ENCODE results near the gene MSH3. TPM values are rescaled to one million over a fixed set of nuclear protein-coding genes. Genes with fewer than 3 reads are reported as not detected.

The MSH3 gene
- total and polyA plus RNA-seq, 2 of the 8 experiments (the other 6 are each of a cell fraction or from before 2014, with no cell fraction given): 3.6 to 22.6 TPM

GRCh38 chr5:80703747-80704146, 49.3 kb downstream of the MSH3 start:
- H3K36me3 ChIP-seq (ENCODE audit: control insufficient read depth in 2 of 4, insufficient read depth in 4 of 4, low read length in 3 of 4): peaks cover 0 to 3% (median 2%) of the 10 kb centered on the region in 4 experiments; a peak in 3 of 8 replicates
- H3K27ac ChIP-seq (ENCODE audit: low read depth, low read length): peak overlapping the region; percentile 41; the same call in 1 of the 2 replicates
- no peak overlapping the region for H3K4me2 ChIP-seq (ENCODE audit: insufficient read depth in 1 of 2, low read depth in 2 of 2, low read length in 2 of 2)
- no peak overlapping the region for H3K56ac ChIP-seq (replicated peaks; ENCODE audit: insufficient read length, low read depth, low read length)
- ChIA-PET CTCF (ENCODE audit: partially characterized antibody) (interaction anchor here (0.7 to 1.8 kb wide), 3 partner anchors 9 to 461 kb away, joined by 3 to 7 read pairs (median 3); no protein-coding TSS in a partner anchor), POLR2A (ENCODE audit: partially characterized antibody) (interaction anchor here (1.5 kb wide), 1 partner anchor 10 kb away, joined by 4 read pairs; no protein-coding TSS in a partner anchor)
- H2BK20ac ChIP-seq (ENCODE audit: low read length): no peak overlapping the region
- H3K14ac ChIP-seq (ENCODE audit: insufficient read length): no peak overlapping the region
- no peak overlapping the region for H2BK120ac ChIP-seq (replicated peaks; ENCODE audit: low read depth, low read length)
- no peak overlapping the region for H3K4ac ChIP-seq (replicated peaks; ENCODE audit: insufficient read length, low read depth, low read length)
- peaks cover 0 to 5% (median 1%) of the 10 kb centered on the region in 4 experiments; a peak in 2 of 7 replicates for H3K4me1 ChIP-seq (replicated peaks in 1 of 4; ENCODE audit: control insufficient read depth in 3 of 4, insufficient read depth in 4 of 4, low read length in 3 of 4)
- no peaks in the 10 kb centered on the region for H4K20me1 ChIP-seq (replicated peaks in 1 of 2; ENCODE audit: control insufficient read depth in 1 of 2, insufficient read depth in 2 of 2, low read length in 2 of 2)
- peak overlapping the region; percentile 75; the same call in 1 of the 2 replicates for H3K18ac ChIP-seq (ENCODE audit: extremely low read depth, low read length)
- H3K9me3 ChIP-seq (ENCODE audit: insufficient read depth in 2 of 2, low read depth in 1 of 2, low read length in 1 of 2): no peaks in the 10 kb centered on the region
- H3K9ac ChIP-seq (replicated peaks in 1 of 4; ENCODE audit: extremely low read depth in 1 of 4, low read depth in 3 of 4, low read length in 3 of 4): no peak overlapping the region
- no peaks in the 10 kb centered on the region for H3K27me3 ChIP-seq (replicated peaks in 1 of 4; ENCODE audit: control insufficient read depth in 3 of 4, extremely low read depth in 1 of 4, insufficient read depth in 3 of 4, low read length in 3 of 4)
- peak overlapping the region; percentile 84; the same call in 1 of the 2 replicates for H2BK5ac ChIP-seq (ENCODE audit: low read depth, low read length)
- DNase-seq (ENCODE audit: low read depth in 1 of 2, low spot score in 2 of 2) (no peak), FAIRE-seq (no peak)
- H2AFZ ChIP-seq (ENCODE audit: low read length): no peak overlapping the region
- H2BK15ac ChIP-seq (ENCODE audit: low read length): no peak overlapping the region
- peak overlapping the region; percentile 94 for H4K91ac ChIP-seq (replicated peaks; ENCODE audit: insufficient read length, low read length)
- H3K23me2 ChIP-seq (ENCODE audit: low read depth, low read length): no peaks in the 10 kb centered on the region
- H3K23ac ChIP-seq (ENCODE audit: insufficient read length): no peak overlapping the region
- H3K79me1 ChIP-seq (ENCODE audit: low read depth, low read length): no peaks in the 10 kb centered on the region
- no peak overlapping the region for H3K4me3 ChIP-seq (ENCODE audit: extremely low read depth in 1 of 4, insufficient read depth in 2 of 4, low read depth in 3 of 4, low read length in 4 of 4)
- no peak overlapping the region for H2BK12ac ChIP-seq (ENCODE audit: low read depth, low read length)
- no peak overlapping the region for H4K8ac ChIP-seq (ENCODE audit: extremely low read depth, insufficient read depth, low read length)
- WGBS, 2 experiments (ENCODE audit: extremely low coverage in 1 of 2, insufficient coverage in 1 of 2, insufficient read length in 1 of 2, insufficient replicate concordance in 2 of 2, low coverage in 1 of 2, low lambda C conversion rate in 2 of 2, missing lambda C conversion rate in 1 of 2): 90% methylated on average over 5 of the region's 5 CpGs; no CpG with 5 or more reads in 1 of the 2 experiments
- 0 out of 2 replicates have a peak overlapping the region, but pooled peaks have one; percentile 53 for H2AK5ac ChIP-seq (ENCODE audit: low read depth, low read length)
- no peak overlapping the region for H4K5ac ChIP-seq (ENCODE audit: insufficient read length, low read depth, low read length)
- no peaks in the 10 kb centered on the region for H3K79me2 ChIP-seq (ENCODE audit: control insufficient read depth in 1 of 2, insufficient read depth in 2 of 2, low read length in 2 of 2)
- TF ChIP-seq, protein P1, sequence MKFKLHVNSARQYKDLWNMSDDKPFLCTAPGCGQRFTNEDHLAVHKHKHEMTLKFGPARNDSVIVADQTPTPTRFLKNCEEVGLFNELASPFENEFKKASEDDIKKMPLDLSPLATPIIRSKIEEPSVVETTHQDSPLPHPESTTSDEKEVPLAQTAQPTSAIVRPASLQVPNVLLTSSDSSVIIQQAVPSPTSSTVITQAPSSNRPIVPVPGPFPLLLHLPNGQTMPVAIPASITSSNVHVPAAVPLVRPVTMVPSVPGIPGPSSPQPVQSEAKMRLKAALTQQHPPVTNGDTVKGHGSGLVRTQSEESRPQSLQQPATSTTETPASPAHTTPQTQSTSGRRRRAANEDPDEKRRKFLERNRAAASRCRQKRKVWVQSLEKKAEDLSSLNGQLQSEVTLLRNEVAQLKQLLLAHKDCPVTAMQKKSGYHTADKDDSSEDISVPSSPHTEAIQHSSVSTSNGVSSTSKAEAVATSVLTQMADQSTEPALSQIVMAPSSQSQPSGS (IDR thresholded peaks at IDR 0.05; ENCODE audit: low read length): no peak
- TF ChIP-seq RFX5 (IDR thresholded peaks at IDR 0.05; ENCODE audit: borderline replicate concordance, low read depth, low read length) (no peak), CBX8 (IDR thresholded peaks at IDR 0.05; ENCODE audit: borderline replicate concordance, low read depth, low read length) (no peak), KDM1A (IDR thresholded peaks at IDR 0.05; ENCODE audit: borderline replicate concordance, low read length) (no peak), USF2 (IDR thresholded peaks at IDR 0.05; ENCODE audit: low read length) (no peak), TBP (IDR thresholded peaks at IDR 0.05; ENCODE audit: low read depth, low read length) (no peak), TEAD4 (IDR thresholded peaks at IDR 0.05; ENCODE audit: low read depth, low read length) (no peak), FOSL1 (IDR thresholded peaks at IDR 0.05; ENCODE audit: insufficient read depth, low read depth, low read length) (no peak), ASH2L (IDR thresholded peaks at IDR 0.05; ENCODE audit: low read length) (no peak)
- TF ChIP-seq, protein P2, sequence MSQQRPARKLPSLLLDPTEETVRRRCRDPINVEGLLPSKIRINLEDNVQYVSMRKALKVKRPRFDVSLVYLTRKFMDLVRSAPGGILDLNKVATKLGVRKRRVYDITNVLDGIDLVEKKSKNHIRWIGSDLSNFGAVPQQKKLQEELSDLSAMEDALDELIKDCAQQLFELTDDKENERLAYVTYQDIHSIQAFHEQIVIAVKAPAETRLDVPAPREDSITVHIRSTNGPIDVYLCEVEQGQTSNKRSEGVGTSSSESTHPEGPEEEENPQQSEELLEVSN (IDR thresholded peaks at IDR 0.05): no peak

All from H1 (cell line).